Amniotic epithelial cell (primary cell): ENCODE results near the gene RIMS1.

Source experiments
- DNase-seq: peaks from one replicate; pipeline ENCODE4 v3.0.0-alpha.2; 2010; ENCODE audit warnings: low read depth

The RIMS1 gene

GRCh38 chr6:72350296-72350881 is 464.0 kb downstream of the RIMS1 start:
- DNase-seq = no peak

- DNase-seq = peak; percentile 97
Measured at GRCh38 chr6:72363844-72364740, 477.7 kb downstream of the RIMS1 start.

GRCh38 chr6:72365773-72366172 is 479.4 kb downstream of the RIMS1 start:
- DNase-seq = no peak

GRCh38 chr6:72367439-72367838 is 481.1 kb downstream of the RIMS1 start:
- no peak for DNase-seq

- no peak for DNase-seq
Measured at GRCh38 chr6:72371473-72371872, 485.1 kb downstream of the RIMS1 start.

GRCh38 chr6:72374172-72374571 is 487.8 kb downstream of the RIMS1 start:
- DNase-seq = no peak

GRCh38 chr6:72374857-72375256 is 488.5 kb downstream of the RIMS1 start:
- no peak for DNase-seq

- no peak for DNase-seq
Measured at GRCh38 chr6:72376736-72377135, 490.4 kb downstream of the RIMS1 start.

GRCh38 chr6:72381076-72381475 is 494.7 kb downstream of the RIMS1 start:
- no peak for DNase-seq

GRCh38 chr6:72382602-72383529 is 496.5 kb downstream of the RIMS1 start:
- no peak for DNase-seq

GRCh38 chr6:72386324-72386723 is 500.0 kb downstream of the RIMS1 start:
- peak; percentile 20 for DNase-seq

GRCh38 chr6:72389698-72390097 is 503.3 kb downstream of the RIMS1 start:
- DNase-seq = no peak

- no peak for DNase-seq
Measured at GRCh38 chr6:72390548-72390947, 504.2 kb downstream of the RIMS1 start.

GRCh38 chr6:72401865-72402264 is 515.5 kb downstream of the RIMS1 start:
- no peak for DNase-seq

- no peak for DNase-seq
Measured at GRCh38 chr6:72403413-72403812, 517.1 kb downstream of the RIMS1 start.

GRCh38 chr6:72406517-72406916 is 520.2 kb downstream of the RIMS1 start:
- DNase-seq = no peak

GRCh38 chr6:72410769-72411168 is 524.4 kb downstream of the RIMS1 start:
- DNase-seq = no peak

- DNase-seq = peak; percentile 59
Measured at GRCh38 chr6:72411872-72412708, 525.7 kb downstream of the RIMS1 start.

GRCh38 chr6:72412709-72413044 is 526.3 kb downstream of the RIMS1 start:
- no peak for DNase-seq

GRCh38 chr6:72413884-72414283 is 527.5 kb downstream of the RIMS1 start:
- peak; percentile 44 for DNase-seq

GRCh38 chr6:72414657-72415056 is 528.3 kb downstream of the RIMS1 start:
- DNase-seq = no peak
